AG04449 (cell line): ENCODE data around the gene YTHDC1.

ENCODE experiments used
- CTCF ChIA-PET: fragments of 350-600 bp; formaldehyde crosslinking; extraction: SDS; loops from one replicate; lab custom pipeline; 2021; ENCODE audit warnings: antibody characterized with exemption; lab: Yijun Ruan, JAX
- POLR2A ChIA-PET: fragments of 400-600, 350-600 bp; formaldehyde crosslinking; extraction: SDS; loops from one replicate; lab custom pipeline; 2020; ENCODE audit warnings: antibody characterized with exemption, inconsistent platforms; lab: Yijun Ruan, JAX
- DNase-seq: peaks from one replicate; pipeline ENCODE4 v3.0.0-alpha.2; 2010; ENCODE audit warnings: low read depth, low spot score
- H3K4me3 ChIP-seq: 2 replicates; pipeline ENCODE4 v1.5.1; 2011; ENCODE audit warnings: low read depth, mild to moderate bottlenecking, control low read depth, low read length
- CTCF ChIP-seq: IDR thresholded peaks from one replicate; pipeline ENCODE4 v1.5.1; 2011; ENCODE audit warnings: mild to moderate bottlenecking, moderate library complexity, low read length, control low read depth, inconsistent platforms; ENCODE audit not compliant: insufficient read depth; ENCODE audit errors: missing control alignments

Gene YTHDC1

DNA sequence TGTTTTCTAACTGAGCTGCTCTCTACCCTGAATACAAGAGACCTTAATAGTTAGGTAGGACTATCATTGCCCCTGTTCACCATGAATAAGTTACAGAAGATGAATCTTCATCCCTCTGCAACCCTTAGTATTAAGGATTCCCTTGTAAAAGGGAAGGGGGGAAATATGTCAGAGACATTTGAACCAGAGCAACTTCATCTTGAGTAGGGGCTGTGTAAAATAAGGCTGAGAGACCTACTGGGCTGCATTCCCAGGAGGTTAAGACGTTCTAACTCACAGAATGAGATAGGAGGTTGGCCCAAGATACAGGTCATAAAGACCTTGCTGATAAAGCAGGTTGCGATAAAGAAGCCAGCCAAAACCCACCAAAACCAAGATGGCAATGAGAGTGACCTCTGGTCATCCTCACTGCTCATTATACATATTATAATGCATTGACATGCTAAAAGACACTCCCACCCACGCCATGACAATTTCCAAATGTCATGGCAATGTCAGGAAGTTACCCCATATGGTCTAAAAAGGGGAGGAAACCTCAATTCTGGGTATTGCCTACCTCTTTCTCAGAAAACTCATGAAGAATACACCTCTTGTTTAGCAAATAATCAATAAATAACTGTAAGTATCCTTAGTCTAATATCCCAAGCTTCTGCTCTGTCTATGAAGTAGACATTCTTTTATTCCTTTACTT lies 84.9 kb downstream of the YTHDC1 start:
- H3K4me3 ChIP-seq, result no peak overlapping the region
- DNase-seq, result no peak
- POLR2A ChIA-PET, result no interaction called here
- CTCF ChIA-PET, result interaction anchor here (4.3 kb wide), 1 partner anchor 111 kb away, joined by 36 read pairs; no protein-coding TSS in a partner anchor
- no peak for TF ChIP-seq CTCF
